Type B pancreatic cell (in vitro differentiated cells): ENCODE measurements around the gene SDK1. TPM values are rescaled to one million over a fixed set of nuclear protein-coding genes. Genes with fewer than 3 reads are reported as not detected.

Source experiments
- DNase-seq: peaks from one replicate; pipeline ENCODE4 v3.0.0; 2021; ENCODE audit warnings: mixed read lengths; ENCODE audit not compliant: unreplicated experiment; ENCODE audit errors: extremely low spot score
- H3K27ac Mint-ChIP-seq: 2 replicates; pipeline ENCODE4 v1.8.0; 2021; ENCODE audit warnings: mild to moderate bottlenecking, mixed read lengths
- H3K27me3 Mint-ChIP-seq: 2 replicates; pipeline ENCODE4 v1.8.0; 2021; ENCODE audit warnings: mixed read lengths
- H3K36me3 Mint-ChIP-seq: 2 replicates; pipeline ENCODE4 v1.8.0; 2021; ENCODE audit warnings: mixed read lengths
- H3K4me1 Mint-ChIP-seq: one replicate; pipeline ENCODE4 v1.8.0; 2021; ENCODE audit warnings: mixed read lengths; ENCODE audit not compliant: unreplicated experiment
- H3K4me3 Mint-ChIP-seq: 2 replicates; pipeline ENCODE4 v1.8.0; 2021; ENCODE audit warnings: mild to moderate bottlenecking, mixed read lengths
- H3K9me3 Mint-ChIP-seq: 2 replicates; pipeline ENCODE4 v1.8.0; 2021; ENCODE audit warnings: mixed read lengths
- total RNA-seq: library from RNA; stranded (reverse); gene quantifications from 2 replicates; pipeline ENCODE4 v1.2.1, GENCODE V29; 2021; ENCODE audit warnings: low replicate concordance
- TF ChIP-seq, protein P1 (sequence below): fragments of 200-600 bp; sonication (generic); conservative IDR thresholded peaks from 2 replicates; pipeline ENCODE4 v1.5.0; 2021; ENCODE audit warnings: antibody characterized with exemption, mild to moderate bottlenecking

Gene SDK1
- total RNA-seq, 1 donor from 2014 or later: 26.1 TPM

DNA sequence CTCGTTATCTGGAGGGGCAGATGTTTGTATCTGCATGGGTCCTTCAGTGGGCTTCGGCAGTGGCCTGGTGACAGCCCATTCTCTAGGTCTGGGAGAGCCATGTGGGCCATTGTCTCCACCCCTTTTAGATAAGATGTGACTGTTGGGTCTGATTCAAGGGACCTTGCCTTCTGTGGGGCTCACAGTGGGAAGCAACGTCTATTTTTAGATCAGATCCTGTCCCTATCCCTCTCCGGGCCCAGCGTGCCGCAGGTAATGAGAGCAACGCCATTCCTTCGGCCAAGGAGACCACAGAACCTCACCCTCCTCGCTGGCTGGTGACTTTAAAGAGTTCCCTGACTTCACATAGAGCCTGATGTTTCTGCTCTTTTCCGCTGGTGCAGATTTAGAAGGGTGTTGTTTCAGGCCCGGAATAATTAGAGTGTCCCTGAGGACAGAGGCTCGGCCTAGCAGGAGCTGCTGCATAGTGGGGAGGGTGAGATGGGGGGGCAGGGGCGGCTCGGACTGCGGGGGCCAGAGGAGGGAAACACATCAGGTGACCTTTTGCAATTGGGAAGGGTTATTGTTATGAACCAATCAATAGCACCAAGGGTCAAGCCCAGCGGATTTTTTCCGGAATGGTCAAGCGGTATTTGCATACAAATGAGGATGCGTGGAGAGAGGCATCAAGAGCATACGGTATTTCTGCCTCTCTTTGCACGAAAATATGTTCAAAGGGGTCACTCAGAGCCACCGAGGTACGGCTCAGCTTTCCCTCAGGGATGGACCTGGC lies 878.0 kb downstream of the SDK1 start:
- Mint-ChIP-seq H3K9me3 (no peaks in the 10 kb centered on the region), H3K27me3 (no peaks in the 10 kb centered on the region), H3K27ac (no peak overlapping the region), H3K4me3 (no peak overlapping the region), H3K4me1 (no peaks in the 10 kb centered on the region), H3K36me3 (no peaks in the 10 kb centered on the region)
- TF ChIP-seq, protein P1, sequence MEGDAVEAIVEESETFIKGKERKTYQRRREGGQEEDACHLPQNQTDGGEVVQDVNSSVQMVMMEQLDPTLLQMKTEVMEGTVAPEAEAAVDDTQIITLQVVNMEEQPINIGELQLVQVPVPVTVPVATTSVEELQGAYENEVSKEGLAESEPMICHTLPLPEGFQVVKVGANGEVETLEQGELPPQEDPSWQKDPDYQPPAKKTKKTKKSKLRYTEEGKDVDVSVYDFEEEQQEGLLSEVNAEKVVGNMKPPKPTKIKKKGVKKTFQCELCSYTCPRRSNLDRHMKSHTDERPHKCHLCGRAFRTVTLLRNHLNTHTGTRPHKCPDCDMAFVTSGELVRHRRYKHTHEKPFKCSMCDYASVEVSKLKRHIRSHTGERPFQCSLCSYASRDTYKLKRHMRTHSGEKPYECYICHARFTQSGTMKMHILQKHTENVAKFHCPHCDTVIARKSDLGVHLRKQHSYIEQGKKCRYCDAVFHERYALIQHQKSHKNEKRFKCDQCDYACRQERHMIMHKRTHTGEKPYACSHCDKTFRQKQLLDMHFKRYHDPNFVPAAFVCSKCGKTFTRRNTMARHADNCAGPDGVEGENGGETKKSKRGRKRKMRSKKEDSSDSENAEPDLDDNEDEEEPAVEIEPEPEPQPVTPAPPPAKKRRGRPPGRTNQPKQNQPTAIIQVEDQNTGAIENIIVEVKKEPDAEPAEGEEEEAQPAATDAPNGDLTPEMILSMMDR: no peak
- DNase-seq: no peak

DNA sequence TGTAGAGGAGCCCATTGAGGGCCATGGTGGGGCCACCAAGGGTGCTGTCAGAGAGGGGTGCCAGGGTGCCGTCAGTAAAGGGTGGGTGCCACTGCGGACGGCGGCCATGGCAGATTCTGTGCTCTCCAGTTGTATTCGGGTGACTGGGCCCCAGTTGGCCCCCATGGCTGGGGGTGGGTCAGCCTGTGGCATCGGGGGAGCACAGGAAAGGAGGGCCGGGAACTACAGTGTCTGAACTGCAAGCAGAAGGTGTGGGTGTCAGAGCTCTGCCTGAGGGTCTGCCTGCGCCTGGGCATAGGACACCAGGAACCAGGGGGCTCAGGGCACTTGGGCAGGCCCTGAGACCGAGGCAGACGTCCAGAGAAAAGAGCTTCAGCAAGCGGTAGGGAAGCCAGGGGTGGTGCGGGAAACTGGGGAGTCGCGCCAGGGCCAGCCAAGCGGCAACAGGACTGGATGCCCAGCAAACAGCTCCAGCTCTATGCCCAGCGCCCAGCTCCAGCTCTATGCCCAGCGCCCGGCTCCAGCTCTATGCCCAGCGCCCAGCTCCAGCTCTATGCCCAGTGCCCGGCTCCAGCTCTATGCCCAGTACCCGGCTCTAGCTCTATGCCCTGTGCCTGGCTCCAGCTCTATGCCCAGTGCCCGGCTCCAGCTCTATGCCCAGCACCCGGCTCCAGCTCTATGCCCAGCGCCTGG lies 878.8 kb downstream of the SDK1 start:
- no peak overlapping the region for H3K27ac Mint-ChIP-seq
- TF ChIP-seq, protein P1: no peak
- no peaks in the 10 kb centered on the region for H3K9me3 Mint-ChIP-seq
- H3K36me3 Mint-ChIP-seq: no peaks in the 10 kb centered on the region
- H3K27me3 Mint-ChIP-seq: no peaks in the 10 kb centered on the region
- H3K4me3 Mint-ChIP-seq: no peak overlapping the region
- no peak for DNase-seq
- H3K4me1 Mint-ChIP-seq: no peaks in the 10 kb centered on the region

DNA sequence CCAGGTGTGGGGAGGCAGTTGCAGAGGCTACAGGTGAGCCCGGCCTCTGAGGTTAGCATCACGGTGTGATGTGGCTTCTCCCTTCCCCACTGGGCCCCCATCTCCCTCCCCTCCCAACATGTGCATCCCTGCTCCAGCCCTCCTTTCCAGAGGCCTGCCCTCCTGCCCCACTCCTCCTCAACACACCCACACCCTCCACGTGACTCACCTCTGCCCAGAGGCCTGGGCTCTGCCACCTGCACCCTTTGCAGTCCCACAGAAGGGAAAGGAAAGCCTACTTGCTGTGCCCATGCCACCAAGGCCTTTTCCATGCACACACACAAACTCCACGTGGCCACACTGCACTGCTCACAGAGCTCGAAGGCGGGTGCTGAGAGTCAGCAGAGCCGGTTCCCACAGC lies 880.4 kb downstream of the SDK1 start:
- Mint-ChIP-seq H3K9me3 (no peaks in the 10 kb centered on the region), H3K4me1 (peaks cover 8% of the 10 kb centered on the region)

GRCh38 chr7:4182605-4183300 lies 881.7 kb downstream of the SDK1 start:
- no peak for DNase-seq
- H3K27me3 Mint-ChIP-seq: no peaks in the 10 kb centered on the region
- no peak overlapping the region for H3K27ac Mint-ChIP-seq
- H3K4me1 Mint-ChIP-seq: peaks cover 8% of the 10 kb centered on the region
- H3K36me3 Mint-ChIP-seq: peaks cover 5% of the 10 kb centered on the region
- H3K9me3 Mint-ChIP-seq: peaks cover 6% of the 10 kb centered on the region
- TF ChIP-seq, protein P1: no peak
- H3K4me3 Mint-ChIP-seq: no peak overlapping the region

More for the DNA sequence above, 880.4 kb downstream of the SDK1 start:
- no peak for DNase-seq
- Mint-ChIP-seq H3K27me3 (no peaks in the 10 kb centered on the region), H3K4me3 (no peak overlapping the region), H3K36me3 (no peaks in the 10 kb centered on the region), H3K27ac (no peak overlapping the region)
- TF ChIP-seq, protein P1: no peak

DNA sequence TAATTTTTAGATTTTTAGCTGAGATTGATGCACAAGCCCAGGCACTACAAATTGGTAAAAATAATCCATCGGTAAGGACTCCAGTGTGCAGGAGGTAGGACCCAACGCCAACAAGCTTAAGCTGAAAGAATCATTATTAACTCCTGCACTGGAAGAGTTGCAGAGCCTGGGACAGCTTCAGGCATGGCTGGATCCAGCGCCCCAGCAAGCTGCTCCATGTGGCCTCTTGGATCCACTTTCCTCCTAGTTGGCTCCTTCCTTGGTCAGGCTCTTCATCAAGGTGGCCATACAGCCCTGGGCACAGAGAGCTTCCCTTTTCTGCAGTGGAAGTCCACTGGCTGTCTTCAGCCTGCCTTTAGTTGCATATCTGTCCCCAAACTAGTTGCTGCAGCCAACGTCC lies 883.6 kb downstream of the SDK1 start:
- Mint-ChIP-seq H3K36me3 (peaks cover 5% of the 10 kb centered on the region), H3K4me3 (no peak overlapping the region), H3K9me3 (peaks cover 6% of the 10 kb centered on the region), H3K27ac (no peak overlapping the region), H3K27me3 (no peaks in the 10 kb centered on the region), H3K4me1 (peaks cover 19% of the 10 kb centered on the region)
- no peak for DNase-seq
- TF ChIP-seq, protein P1: no peak
